LNCaP clone FGC (cell line): ENCODE results near the gene NEUROD2.

ENCODE experiments used
- DNase-seq: peaks from one replicate; pipeline ENCODE4 v3.0.0-alpha.2; 2011; ENCODE audit warnings: low read depth
- H3K4me3 ChIP-seq: 2 replicates; pipeline ENCODE4 v1.5.1; 2011; ENCODE audit warnings: mild to moderate bottlenecking, low read depth, low read length, control low read depth
- CTCF ChIP-seq: IDR thresholded peaks from 2 replicates; pipeline ENCODE4 v1.5.1; 2012; ENCODE audit warnings: mild to moderate bottlenecking; ENCODE audit not compliant: control insufficient read depth, insufficient read depth; ENCODE audit errors: extremely low read depth

The NEUROD2 gene

GRCh38 chr17:39606434-39607056 is 1.2 kb downstream of the NEUROD2 start:
- TF ChIP-seq CTCF: no peak
- no peak for DNase-seq
- no peak overlapping the region for H3K4me3 ChIP-seq

GRCh38 chr17:39605492-39606433 is 2.0 kb downstream of the NEUROD2 start:
- TF ChIP-seq CTCF: no peak

GRCh38 chr17:39604911-39605491 is 2.7 kb downstream of the NEUROD2 start:
- no peak for TF ChIP-seq CTCF
- no peak for DNase-seq
- H3K4me3 ChIP-seq: no peak overlapping the region

More at GRCh38 chr17:39605492-39606433, 2.0 kb downstream of the NEUROD2 start:
- no peak for DNase-seq
- H3K4me3 ChIP-seq: no peak overlapping the region

GRCh38 chr17:39603304-39604016 is 4.3 kb downstream of the NEUROD2 start:
- DNase-seq: no peak
- no peak overlapping the region for H3K4me3 ChIP-seq

GRCh38 chr17:39602533-39603303 is 5.0 kb downstream of the NEUROD2 start:
- no peak for DNase-seq
- TF ChIP-seq CTCF: no peak
- no peak overlapping the region for H3K4me3 ChIP-seq

More at GRCh38 chr17:39603304-39604016, 4.3 kb downstream of the NEUROD2 start:
- no peak for TF ChIP-seq CTCF
